Suppressor macrophage (primary cell): ENCODE results near the gene CEP131.

ENCODE experiments used
- DNase-seq, 4 experiments: peaks; one replicate each; pipeline ENCODE4 v3.0.0-alpha.2; 2020 to 2022

Gene CEP131

GRCh38 chr17:81184555-81184954 lies 38.2 kb downstream of the CEP131 start:
- no peak for DNase-seq

GRCh38 chr17:81183807-81184206 lies 39.0 kb downstream of the CEP131 start:
- DNase-seq, result no peak

DNA sequence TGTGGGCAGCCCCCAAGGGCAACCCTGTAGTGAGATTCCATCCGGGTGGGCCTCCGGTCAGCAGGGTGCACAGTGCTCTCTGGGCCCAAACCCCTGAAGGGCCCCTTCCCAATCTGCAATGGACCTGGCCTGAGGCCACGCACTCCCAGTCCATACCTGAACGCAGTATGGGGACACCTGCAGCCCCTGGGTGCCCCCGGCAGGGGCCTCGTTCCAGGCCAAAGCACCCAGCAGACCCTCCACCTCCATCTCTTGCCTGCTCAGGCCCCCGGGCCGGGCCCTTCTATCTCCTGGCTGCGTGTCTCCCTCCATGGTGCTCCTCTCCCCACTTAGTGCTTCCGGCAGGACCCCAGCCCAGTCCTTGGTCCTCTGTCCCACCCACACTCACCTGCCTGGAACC lies 39.4 kb downstream of the CEP131 start:
- no peak for DNase-seq

DNA sequence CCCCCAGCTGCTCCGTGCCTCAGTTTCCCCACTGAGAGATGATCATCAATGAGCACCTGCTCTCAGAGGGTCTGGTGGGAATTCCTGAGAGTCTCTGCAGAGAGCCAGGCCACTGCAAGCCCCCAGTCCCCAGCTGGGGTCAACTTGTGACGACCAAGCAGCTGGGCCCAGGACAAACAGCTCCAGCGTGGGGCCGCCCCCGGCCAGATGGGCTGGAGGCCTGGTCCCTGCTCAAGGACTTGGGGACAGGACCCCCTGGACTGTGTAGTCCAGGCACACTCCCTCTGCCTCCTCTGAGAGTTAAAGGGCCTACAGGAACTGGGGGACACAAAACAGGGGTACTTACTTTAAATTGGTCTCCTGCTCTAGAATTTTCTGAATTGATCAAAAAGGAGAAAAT lies 40.2 kb downstream of the CEP131 start:
- no peak for DNase-seq

GRCh38 chr17:81181811-81182185 lies 41.0 kb downstream of the CEP131 start:
- DNase-seq, result no peak

DNA sequence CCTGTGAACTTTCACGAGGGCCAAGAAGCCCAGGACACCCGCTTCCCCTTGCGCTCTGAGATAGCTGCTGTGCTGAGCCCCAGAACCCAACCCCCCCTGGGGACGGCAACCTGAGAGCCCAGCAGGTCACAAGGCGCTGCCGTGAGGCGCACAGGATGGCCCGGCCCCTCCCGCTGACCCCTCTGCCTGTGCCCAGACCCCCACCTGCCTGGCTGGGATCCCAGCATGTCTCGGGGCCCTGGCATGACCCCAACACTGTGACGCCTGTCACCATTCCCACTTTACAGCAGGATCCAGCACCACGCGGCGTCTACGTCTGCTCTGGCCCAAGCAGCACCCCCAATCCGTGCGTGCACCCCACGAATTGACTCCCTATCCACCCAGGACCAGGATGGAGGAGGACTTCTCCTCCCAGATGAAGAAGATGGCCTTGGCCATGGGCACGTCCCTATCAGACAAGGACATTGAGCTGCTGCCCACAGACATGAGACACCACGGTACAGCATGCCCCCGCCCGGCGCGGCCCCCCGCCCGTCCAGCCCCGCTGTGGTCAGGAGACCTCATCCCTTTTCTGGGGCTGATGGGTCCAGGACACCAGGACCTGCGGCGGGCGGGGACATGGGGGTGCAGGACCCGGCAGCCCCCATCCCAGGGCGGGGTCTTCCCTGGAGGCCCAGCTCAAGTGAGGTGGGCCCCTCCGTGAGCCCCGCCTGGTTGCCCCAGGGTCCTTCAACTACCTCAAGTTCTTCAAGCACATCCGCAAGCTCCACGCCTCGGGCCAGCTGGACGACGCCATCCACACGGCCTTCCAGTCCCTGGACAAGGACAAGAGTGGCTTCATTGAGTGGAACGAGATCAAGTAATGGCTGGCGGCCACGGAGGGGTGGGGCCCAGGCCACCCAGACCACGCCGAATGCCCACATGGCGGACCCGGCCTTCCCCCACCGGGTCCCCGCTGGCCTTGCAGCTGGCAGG lies 41.6 kb downstream of the CEP131 start:
- DNase-seq, result no peak

- no peak for DNase-seq
These were observed 42.9 kb downstream of the CEP131 start for GRCh38 chr17:81179861-81180260.

- no peak for DNase-seq
These were observed 43.5 kb downstream of the CEP131 start for GRCh38 chr17:81179220-81179619.

DNA sequence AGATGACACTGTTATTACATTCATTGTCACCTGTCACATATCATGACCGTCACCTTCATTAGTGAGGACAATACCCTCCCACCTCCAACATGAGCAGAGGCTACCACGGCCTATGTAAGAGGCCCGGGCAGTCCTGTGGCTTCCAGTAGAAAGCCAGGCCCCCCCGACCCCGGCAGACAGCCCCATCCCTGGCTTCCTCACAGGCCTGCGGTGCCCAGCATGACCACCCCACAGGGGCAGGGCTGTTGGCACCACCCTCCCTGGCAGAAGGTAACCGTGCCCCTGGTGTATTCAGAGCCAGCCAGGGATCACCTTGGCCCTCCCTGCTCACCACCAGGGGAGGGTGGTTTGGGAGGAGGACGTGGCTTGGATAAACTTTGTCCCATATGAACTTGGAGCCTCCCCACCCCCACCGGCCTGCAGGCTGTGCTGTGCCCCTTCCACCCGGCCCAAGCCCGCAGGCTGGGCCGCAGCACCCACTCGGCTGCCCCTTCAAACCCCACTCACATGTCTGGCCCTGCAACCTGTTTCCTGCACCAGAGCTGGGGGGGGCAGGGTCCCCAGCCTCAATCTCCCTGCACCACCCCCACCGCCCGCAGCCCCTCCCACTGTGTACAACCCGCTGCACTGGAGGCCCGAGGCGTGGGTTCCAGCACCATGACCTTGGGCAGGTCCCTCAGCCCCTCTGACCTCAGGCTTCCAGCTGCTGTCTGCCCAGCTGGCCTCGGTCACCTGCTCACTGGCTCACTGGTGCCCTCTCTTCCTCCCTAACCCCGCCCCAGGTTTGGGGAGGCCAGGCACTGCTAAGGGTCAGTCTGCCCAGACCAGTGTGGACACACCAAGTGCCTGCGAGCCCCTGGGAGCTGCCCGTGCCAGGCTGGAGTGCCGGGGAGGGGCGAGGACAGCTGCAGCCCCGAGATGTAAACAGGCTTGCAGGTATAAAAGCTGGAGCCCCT lies 44.4 kb downstream of the CEP131 start:
- no peak for DNase-seq

GRCh38 chr17:81176666-81177065 lies 46.1 kb downstream of the CEP131 start:
- DNase-seq, result peak in 1 of 4 experiments; percentile 28

- no peak for DNase-seq
These were observed 49.0 kb downstream of the CEP131 start for GRCh38 chr17:81173762-81174155.

DNA sequence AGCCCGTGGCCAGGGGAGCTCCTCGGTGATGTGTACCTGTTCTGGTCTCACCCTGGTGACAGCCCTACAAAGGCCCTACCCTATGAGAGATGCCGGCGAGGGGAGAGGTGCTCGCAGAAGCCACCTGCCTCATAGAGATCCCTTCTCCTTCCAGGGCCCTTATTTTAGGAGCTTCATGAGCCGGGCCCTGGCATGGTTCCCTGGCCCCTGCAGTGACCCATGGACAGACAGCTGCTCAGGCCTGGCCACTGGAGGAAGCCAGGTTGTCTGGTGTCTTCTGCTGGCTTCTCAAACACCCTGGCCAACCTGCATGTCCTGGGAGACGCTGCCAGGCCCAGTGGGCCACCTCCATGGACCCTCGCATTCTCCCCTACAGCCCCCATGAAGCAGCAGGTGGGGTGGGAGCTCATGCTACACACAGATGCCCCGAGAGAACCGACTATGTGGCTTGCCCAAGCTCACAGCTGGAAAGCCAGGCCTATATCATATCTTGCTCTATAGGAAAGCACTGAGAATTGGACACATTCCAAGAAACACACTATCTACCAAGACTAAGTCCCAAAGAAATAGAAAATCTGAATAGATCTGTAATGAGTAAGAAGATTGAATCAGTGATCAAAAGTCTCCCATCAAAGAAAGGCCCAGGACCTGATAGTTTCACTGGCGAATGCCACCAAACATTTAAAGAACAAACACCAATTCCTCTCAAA lies 49.6 kb downstream of the CEP131 start:
- no peak for DNase-seq

GRCh38 chr17:81171941-81172340 lies 50.8 kb downstream of the CEP131 start:
- peak; percentile 56 to 79 (median 67) for DNase-seq

DNA sequence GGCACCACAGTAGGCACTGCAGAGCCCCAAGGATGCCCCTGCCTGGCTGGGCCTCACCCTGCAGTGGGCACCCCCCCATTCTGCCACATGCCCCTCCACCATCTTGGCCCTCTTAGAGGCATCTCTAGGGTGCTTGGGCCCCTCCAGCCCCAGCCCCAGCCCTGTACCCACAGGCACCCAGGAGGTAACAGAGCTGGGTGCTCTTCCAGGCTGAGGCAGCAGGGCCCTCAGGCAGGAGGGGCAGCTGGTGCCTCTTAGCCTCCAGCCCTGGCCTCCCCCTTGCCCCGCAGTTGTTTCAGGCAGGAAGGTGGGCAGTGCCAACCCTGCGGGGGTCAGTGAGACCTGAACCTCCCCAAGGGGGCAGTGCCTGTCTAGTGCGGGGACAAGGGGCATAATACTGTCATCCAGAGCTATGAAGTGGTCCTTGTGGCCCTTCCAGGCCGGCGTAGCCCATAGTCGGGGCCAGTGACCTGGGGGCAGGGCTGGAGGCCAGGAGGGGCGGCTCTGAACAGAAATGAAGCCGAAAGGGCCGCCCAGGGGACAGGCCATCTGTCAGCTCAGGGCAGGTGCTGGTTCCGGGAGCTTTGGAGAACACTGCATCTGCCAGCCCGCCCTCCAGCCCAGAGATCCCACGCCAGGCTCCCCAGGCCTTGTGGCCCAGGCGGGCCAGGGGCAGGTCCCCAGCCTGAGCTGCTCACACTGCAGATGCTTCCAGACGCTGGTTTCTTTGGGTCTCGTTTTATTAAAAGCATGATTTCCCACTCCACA lies 51.9 kb downstream of the CEP131 start:
- no peak for DNase-seq

- DNase-seq, result no peak
These were observed 52.9 kb downstream of the CEP131 start for GRCh38 chr17:81169870-81170309.

DNA sequence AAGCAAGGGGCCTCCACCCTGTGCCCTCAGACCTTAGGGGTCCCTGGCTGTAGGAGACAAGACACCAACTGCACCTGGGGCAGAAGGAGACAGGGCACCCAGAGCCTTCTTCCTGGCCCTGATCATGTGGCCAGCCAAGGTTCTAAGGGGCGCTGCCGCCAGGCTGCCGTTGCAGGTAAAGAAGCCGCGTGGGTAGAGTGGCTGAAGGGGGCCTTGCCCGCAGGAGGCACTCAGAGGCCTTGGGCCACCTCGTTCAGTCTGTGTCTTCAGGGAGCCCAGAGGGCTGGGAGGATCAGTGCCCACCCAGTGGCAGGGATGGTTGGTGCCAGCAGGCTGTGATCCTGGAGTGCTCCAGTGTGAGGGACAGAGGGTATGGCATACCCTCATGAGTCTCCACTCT lies 55.1 kb downstream of the CEP131 start:
- DNase-seq, result no peak

DNA sequence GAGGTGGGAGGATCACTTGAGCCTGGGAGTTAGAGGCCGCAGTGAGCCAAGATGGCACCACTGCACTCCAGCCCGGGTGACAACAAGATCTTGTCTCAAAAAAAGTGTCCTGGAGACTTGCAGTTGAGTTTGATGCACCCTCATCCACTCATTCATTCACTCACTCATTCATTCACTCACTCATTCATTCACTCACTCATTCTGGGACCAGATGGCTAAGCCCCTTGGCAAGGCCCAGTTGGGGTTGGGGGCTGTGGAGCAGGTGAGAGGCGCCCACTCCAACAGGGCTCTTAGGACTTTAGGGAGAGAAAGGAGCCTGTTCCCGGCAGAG lies 55.6 kb downstream of the CEP131 start:
- DNase-seq, result no peak

- DNase-seq, result peak in 1 of 4 experiments; percentile 61
These were observed 56.7 kb downstream of the CEP131 start, which contains the start of gene AATK for GRCh38 chr17:81166033-81166492. AATK (minus strand) TSS chr17:81166221; CDS start chr17:81165992, 229 bp downstream.

DNA sequence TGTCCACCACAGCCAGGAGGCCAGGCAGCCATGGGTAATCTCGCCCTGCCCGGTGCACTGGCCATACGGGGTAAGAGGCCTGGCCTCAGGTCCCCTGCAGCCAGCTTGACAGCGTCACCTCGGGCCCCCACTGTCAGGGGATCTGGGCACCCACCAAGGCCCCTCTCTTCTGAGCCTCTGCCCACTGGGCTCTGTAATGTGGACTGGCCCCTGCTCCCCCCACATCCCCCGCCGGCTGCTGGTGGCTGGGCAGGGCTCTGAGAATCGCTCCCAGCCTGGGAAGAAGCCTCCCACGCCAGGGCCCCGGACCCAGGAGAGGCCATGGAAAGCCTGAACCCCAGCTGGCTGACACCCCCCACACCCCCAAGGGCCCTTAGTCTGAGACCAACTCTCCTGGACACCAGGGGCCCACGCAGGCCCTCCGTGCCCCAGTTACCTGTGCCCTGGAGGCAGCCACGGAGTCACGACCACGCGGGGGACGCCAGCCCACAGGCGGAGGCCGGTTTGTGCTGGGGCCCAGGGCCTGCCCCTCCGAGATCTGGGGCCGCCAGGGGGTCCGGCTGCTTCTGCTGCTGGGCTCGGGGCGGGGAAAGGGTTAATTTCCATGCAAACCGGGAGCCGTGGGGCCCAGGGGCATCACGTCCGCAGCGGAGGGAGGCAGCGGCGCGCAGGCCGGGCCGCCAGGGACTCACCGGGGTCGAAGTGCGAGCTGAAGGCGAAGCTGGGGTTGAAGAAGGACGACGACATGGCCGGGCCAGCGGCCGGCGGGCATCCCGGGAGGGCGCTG lies 57.3 kb downstream of the CEP131 start, which contains the start of gene PVALEF:
TSS of gene PVALEF (plus strand) at position 262 of the 787 bp plus-strand sequence. CDS start 15,720 bp downstream, outside the sequence.
- peak in 1 of 4 experiments; percentile 47 for DNase-seq
